Stimulated activated CD8-positive, alpha-beta memory T cell treated with anti-CD3 and anti-CD28 coated beads, Interleukin-12 subunit alpha, Interleukin-12 subunit beta, amount 100 ng/mL, for 24 hours (primary cell): ENCODE data around the gene ACSF3.
"Not testable (repeated sequence)": the region's sequence is repeated elsewhere in the genome, so short reads cannot be mapped to it uniquely, and the experiment has no call there.

Experiments used
- DNase-seq: peaks from one replicate; pipeline ENCODE4 v3.0.0-alpha.2; 2020; ENCODE audit errors: extremely low read depth

The ACSF3 gene

DNA sequence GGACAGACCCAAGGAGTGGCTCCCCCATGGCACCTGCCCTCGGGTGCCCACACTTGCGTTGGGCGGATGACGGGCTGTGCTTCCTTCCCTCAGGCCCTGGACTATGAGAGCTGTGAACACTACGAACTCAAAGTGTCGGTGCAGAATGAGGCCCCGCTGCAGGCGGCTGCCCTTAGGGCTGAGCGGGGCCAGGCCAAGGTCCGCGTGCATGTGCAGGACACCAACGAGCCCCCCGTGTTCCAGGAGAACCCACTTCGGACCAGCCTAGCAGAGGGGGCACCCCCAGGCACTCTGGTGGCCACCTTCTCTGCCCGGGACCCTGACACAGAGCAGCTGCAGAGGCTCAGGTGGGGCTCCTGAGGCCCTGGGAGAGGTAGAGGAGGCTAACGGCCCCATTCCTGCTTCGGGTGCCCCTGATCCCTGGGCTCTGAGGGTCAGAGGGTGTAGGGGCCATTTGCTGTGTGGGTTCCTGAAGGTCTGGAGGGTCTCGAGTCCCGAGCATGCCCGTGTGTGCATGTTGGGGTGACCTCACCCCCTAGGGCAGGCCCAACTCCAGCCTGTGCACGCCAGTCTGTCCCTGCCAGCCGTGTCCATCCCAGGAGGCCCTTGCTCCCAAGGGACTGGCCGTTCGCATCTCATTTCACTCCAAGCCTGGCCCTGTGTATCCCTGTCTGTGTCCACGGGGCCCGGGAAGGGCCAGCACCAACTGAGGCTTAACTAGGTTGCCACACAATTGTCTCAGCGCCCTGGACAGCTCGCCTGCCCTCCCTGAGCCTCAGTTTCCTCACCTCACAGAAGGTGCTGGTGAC is 96.7 kb downstream of the ACSF3 start:
- no peak for DNase-seq

DNA sequence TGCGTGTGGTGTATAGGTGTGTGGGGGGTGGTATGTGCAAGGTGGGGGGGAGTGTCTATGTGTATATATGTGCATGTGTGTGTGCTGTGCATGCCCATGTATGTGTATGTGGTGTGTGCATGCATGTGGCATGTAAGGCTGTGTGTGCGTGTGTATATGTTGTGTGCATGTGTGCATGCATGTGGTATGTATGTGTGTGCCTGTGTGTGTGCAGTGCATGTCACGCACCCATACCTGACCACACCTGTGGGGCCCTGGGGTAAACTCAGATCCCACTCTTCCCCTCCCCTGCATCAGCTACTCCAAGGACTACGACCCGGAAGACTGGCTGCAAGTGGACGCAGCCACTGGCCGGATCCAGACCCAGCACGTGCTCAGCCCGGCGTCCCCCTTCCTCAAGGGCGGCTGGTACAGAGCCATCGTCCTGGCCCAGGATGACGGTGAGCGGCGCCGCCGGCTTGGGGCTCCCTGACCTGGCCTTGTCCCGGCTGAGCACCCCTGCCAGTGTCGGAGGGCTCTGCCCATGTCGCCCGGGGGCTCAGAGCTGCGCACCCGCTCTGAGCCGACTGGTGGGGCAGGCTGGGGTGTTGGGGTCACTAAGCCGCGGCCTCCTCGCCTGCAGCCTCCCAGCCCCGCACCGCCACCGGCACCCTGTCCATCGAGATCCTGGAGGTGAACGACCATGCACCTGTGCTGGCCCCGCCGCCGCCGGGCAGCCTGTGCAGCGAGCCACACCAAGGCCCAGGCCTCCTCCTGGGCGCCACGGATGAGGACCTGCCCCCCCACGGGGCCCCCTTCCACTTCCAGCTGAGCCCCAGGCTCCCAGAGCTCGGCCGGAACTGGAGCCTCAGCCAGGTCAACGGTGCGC is 97.6 kb downstream of the ACSF3 start:
- DNase-seq: no peak

DNA sequence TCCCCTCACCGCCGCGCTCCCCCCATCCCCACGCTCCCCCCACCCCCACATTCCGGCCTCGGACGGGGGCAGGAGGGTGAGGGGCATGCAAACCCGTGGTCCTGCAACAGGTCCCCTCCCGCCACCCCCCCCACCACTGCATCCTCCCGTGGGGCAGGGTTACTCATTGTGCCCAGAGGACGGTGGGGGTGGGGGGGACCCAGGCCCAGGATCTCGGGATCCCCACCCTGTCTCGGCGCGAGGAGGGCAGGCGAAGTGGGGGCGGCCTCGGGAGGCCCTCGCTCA is 98.2 kb downstream of the ACSF3 start:
- DNase-seq: no peak

DNA sequence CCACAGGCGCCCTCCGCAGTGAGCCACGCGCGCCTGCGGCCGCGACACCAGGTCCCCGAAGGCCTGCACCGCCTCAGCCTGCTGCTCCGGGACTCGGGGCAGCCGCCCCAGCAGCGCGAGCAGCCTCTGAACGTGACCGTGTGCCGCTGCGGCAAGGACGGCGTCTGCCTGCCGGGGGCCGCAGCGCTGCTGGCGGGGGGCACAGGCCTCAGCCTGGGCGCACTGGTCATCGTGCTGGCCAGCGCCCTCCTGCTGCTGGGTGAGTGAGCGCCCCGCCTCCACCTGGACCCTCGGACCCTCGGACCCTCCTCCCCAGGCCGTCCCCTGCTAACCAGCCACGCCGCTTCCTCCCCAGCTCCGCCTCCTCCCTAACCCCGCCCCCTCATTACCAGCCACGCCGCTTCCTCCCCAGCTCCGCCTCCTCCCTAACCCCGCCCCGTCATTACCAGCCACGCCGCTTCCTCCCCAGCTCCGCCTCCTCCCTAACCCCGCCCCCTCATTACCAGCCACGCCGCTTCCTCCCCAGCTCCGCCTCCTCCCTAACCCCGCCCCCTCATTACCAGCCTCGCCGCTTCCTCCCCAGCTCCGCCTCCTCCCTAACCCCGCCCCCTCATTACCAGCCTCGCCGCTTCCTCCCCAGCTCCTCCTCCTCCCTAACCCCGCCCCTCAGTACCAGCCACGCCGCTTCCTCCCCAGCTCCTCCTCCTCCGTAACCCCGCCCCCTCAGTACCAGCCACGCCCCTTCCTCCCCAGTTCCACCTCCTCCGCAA is 98.7 kb downstream of the ACSF3 start:
- not testable (repeated sequence) for DNase-seq

DNA sequence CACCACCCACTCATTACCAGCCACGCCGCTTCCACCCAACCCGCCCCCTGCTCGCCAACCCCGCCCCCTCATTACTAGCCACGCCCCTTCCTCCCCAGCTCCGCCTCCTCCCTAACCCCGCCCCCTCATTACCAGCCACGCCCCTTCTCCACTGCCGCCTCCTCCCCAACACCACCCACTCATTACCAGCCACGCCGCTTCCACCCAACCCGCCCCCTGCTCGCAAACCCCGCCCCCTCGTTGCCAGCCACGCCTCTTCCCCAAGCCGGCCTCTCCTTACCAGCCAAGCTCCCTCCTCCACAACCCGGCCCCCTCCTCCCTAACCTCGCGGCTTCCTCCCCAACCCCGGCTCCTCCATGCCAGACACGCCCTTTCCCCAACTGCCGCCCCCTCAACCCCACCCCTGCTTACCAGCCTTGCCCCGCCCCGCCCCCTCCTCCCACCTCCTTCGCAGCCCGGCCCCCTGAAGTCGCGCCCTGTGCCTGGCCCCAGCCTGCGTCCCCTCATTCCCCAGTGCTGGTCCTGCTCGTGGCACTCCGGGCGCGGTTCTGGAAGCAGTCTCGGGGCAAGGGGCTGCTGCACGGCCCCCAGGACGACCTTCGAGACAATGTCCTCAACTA is 99.4 kb downstream of the ACSF3 start:
- no peak for DNase-seq

DNA sequence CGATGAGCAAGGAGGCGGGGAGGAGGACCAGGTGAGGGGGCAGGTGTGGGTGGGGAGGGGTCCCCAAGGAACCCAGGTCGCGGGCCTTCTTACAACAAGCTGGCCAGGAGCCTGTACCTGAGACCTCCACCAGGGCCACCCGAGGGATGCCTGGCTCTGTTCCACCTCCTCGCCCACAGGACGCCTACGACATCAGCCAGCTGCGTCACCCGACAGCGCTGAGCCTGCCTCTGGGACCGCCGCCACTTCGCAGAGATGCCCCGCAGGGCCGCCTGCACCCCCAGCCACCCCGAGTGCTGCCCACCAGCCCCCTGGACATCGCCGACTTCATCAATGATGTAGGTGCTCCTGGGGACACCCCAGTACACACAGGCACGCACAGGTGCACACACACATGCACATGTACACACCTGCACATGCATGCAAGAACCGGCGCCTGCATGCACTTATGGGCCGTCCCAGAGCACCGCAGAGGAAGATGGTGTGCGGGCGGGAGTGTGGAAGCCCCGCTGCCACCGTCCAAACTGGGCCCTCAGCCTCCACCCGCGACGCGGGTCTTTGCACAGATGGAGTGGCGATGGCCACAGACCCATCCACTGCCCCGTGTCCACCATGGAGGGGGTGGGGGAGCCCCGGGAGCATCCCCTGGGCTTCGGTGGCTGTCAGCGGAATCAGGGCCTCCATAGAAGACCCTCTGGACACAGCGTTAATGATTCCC is 100.1 kb downstream of the ACSF3 start:
- no peak for DNase-seq

DNA sequence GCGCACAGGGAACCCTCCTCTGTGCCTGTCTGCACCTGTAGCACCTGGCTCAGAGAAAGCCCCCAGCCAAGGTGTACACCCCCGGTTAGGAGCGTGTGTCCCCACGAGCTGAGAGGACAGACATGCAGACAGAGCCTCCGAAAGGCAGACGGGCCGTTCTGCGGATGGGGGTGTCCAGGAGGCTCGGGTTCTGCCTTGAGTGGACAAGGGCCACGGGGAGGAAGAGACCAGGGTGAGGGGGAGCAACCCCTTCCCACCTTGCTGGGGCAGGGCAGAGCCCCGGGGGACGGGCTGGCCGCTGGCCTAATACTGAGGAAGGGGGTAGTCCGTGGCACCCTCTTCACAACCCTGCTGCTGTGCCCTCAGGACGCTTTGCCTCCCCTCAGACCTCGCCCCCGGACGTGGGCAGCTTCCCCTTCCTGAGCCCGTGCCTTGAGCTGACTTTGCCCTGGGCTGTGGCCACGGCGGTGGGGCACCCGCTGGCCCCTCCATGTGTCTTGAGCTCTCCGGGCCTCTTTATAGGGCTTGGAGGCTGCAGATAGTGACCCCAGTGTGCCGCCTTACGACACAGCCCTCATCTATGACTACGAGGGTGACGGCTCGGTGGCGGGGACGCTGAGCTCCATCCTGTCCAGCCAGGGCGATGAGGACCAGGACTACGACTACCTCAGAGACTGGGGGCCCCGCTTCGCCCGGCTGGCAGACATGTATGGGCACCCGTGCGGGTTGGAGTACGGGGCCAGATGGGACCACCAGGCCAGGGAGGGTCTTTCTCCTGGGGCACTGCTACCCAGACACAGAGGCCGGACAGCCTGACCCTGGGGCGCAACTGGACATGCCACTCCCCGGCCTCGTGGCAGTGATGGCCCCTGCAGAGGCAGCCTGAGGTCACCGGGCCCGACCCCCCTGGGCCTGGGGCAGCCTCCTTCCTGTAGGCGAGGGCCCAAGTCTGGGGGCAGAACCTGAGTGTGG is 101.0 kb downstream of the ACSF3 start:
- no peak for DNase-seq

DNA sequence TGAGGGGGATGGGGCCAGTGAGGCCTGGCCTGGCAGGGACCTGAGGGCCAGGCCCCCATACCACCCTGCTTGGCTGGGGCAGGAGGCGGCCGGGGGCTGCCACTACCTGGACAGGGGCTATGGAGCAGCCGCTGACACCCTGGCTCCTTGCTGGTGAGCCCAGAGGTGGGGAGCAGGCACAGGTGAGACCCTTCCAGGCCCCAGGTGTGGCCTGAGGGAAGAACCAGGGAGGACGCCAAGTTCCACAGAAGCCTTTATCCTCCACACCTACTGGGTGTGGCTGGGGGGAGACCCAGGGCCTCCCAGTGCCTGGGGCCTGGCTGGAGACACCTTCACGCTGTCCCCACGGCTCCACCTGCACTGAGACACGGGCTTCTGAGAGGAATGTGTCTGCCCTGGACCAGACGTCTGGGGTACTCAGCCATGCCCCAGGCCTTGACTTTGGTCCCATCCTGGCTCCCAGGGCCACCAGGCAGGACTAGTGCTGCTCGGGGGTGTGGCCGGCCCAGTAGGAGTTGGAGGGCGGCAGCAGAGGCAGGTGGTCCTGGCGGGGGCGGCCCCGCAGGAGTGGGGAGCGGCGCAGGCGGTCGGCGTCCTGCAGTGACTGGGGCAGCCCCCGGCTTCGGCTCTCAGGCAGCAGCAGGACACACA is 102.0 kb downstream of the ACSF3 start:
- no peak for DNase-seq

DNA sequence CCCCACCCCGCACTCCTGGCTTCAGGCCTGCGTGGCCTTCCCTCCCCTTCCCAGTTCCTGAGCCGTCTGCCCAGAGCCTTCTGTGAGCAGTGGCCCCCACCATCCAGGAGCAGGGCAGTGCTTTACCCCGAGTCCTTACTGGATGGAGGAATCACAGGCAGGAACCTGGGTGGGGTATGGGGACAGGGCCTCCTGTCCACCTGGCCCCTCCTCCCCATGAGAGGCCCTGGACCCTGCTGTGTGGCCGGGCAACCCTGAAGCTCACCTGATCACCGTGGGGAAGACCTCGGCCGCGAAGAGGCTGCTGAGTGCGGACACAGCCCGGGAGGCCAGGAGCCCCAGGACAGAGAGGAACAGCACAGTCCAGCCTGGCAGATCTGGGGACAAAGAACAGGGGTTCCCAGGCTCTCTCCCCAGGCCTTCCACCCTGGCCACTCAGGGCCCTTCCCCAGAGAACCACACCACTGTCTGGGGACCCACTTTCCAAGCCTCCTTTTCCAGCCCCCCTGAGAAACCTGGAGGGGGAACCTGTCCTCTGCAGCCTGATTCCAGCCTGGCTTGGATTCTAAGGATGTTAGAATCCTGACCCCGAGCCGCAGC is 103.5 kb downstream of the ACSF3 start:
- no peak for DNase-seq

DNA sequence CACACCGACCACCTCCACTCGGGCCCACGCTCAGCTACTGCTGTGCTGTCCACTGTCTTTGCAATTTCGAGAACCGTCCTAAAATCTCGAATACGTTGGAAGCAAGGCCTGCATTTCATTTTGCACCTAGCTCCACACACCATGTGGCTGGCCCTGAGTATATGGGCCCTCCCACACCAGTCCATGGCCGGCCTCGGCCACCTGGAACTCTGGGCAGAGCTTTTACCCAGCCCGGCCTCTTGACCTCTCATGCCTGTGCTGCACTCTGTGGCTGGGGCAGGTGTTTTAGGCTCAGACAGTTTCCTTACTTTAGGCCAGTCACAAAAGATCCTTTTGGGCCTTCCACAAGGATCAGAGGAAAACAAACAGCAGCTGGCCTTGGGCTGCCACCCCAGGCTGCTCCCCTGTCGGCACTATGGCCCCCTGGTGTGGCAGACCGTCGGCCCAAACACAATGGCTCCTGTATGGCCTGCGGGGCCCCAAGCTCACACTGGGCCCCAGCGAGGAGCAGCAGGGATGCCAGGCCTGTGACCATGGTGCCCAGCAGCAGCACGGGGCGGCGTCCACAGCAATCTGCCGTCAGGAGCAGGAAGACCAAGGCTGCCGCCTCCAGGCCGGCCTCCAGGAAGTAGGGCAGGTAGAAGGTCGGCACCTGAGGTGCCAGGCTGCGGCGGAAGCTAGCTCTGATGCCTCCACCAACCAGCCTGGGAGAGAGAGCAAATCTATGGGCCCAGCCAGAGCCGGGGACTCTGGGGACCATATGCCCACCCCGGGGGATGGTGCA is 104.2 kb downstream of the ACSF3 start:
- no peak for DNase-seq

DNA sequence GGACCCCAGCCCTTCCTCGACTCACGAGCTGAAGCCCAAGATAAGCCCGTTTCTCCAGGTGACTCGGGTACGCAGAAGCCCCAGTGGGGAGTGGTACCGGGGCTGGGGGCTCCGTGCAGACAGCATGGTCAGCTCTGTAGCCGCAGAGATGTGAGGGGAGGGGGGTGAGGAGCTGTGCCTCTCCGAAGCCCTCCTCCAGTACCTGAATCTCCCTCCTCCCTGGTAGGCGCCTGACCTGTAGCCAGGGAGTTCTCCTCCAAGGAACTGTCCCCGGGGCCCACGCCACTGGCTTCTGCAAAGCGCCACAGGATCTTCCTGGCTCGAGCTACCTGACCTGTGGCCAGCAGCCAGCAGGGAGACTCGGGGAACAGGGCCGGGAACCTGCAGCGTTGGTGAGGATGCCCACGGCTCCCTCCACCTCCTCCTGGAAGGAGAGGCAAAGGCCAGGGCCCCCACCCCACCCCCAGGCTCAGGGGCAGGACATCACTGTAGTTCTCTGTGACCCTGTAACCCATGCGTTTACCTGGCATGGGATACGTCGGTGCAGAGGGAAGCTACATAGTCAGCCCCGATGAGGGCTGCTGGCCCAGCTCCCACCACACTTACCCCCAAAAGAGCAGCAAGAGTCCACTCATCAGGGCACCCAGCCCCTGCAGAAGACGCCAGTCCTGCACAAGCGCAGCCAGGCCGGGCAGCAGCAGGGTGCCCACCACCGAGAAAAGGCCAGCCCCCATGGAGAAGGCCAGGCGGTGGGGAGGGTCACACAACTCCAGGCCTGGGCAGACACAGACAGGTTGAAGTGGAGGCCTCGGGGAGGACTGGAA is 105.0 kb downstream of the ACSF3 start:
- DNase-seq: no peak

DNA sequence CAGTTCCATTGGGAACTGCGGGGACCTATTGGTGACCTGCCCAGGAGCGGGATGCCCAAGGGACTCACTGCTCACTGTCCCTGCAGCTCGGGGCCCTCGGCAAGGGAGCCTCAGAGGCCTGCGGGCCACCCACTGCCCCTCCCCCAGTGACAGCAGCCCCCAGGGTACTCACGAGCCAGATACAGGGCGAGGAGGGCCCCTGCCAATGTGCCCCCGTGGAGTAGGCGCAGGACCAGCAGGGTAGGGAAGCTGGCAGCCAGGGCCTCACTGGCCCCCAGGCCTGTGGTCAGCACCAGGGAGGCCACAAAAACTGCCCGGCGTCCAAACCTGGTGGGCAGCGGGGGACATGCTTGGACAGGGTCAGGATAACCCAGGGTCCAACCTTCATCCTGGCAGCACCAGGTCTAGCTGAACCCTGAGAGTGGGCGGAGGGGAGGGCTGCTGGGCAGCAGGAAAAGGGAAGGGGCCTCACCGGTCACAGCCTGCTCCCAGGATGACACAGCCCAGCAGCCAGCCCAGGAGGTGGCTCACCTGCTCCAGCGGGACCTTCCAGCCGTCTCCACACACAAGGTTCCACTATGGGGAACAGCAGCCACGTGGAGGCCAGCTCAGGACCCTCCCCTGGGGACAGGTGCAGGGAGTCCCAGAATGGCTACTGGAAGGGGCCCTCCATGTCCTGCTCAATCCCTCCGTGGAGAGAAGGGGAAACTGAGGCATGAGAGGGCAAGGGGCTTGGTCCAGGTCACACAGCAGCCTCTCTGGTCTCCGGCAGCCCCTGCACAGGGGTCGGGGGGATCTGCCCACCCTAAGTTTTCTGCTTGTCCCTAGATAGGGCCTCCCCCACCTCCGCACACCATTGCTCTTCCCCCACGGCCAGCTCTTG is 105.8 kb downstream of the ACSF3 start:
- no peak for DNase-seq

DNA sequence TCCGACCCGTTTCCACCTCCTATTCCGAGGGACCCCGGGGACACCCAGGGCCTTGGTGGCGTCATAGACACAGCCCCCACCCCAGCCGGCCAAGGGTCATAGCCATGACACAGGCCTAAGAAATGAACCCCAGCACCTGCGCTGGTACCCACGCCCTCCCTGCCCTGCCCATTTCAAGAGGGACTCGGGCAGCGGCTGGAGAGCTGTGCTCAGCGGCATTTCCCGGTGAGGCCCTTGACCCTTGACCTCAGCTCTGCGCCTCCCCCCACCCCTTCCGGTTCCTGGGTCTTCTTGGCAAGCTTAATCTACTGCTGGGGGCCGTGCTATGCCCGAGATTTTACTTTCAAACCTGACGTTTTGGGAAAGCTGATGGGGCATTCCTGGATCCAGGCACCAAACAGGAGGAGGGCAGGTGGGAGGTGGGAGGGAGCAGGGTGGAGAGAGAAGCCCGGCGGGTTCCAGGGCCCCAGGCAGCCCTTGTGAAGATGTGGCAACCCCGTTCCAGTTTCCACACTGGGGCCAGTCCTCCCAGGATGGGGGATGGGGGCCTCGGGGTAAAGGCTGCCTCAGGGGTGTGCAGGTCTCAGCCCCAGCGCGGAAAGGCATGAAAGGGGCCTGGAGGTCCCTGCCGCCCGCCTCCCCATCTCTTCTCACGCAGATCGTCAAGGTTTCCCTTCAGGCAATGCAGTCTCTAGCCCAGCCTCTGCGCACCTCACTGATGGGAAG is 106.6 kb downstream of the ACSF3 start, which contains the start of gene SLC22A31:
Gene SLC22A31, minus strand, starts transcription at position 414 of the 726 bp plus-strand sequence. Its CDS starts 36 bp downstream, at position 378.
- DNase-seq: no peak

DNA sequence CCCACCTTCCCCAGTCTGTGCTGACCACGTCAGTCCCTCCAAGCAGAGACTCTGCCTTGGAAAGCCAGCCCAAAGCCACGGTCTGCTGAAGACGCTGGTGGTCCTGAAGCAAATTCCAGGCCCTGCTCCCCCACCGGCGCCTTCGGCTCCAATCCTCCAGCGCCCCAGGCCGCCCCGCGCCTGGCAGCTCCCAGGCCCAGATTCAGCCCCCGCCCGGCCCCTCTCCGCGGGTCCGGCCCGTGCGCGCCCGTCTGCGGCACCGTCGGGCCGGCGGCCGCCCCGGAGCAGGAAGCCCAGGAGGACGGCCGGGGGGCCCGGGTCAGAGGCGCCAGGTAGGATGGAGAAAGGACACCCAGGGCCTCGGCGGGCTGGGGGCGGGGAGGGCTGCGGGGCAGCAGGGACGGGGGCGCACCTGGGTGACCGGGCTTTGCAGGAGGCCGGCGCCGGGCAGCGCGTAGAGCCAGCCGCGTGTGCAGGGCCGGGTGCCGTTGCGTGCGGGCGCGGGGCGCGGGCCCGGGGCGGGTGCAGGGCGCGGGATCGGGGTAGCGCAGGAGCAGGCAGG is 107.3 kb downstream of the ACSF3 start:
- no peak for DNase-seq
